GM21447 (cell line): Measurements from ENCODE around the gene FAM193B.
"Not testable (repeated sequence)": the region's sequence is repeated elsewhere in the genome, so short reads cannot be mapped to it uniquely, and the experiment has no call there.

Experiments used
- ATAC-seq: cut with Tn5 transposase; IDR thresholded peaks from one replicate; pipeline ENCODE4 v1.9.1; 2021; ENCODE audit not compliant: unreplicated experiment

FAM193B gene

GRCh38 chr5:177538876-177539275 lies 15.5 kb downstream of the FAM193B start:
- no peak for ATAC-seq

GRCh38 chr5:177537389-177538361 lies 16.7 kb downstream of the FAM193B start:
- ATAC-seq, result no peak

- no peak for ATAC-seq
These were observed 18.0 kb downstream of the FAM193B start for GRCh38 chr5:177536386-177536785.

- no peak for ATAC-seq
These were observed 19.2 kb downstream of the FAM193B start for GRCh38 chr5:177535125-177535524.

GRCh38 chr5:177534433-177534832 lies 19.9 kb downstream of the FAM193B start:
- ATAC-seq, result not testable (repeated sequence)

- ATAC-seq, result no peak
These were observed 23.0 kb downstream of the FAM193B start for GRCh38 chr5:177531209-177531940.

GRCh38 chr5:177530638-177531037 lies 23.7 kb downstream of the FAM193B start:
- ATAC-seq, result no peak

- no peak for ATAC-seq
These were observed 24.8 kb downstream of the FAM193B start for GRCh38 chr5:177529247-177530203.

GRCh38 chr5:177528631-177529030 lies 25.7 kb downstream of the FAM193B start:
- no peak for ATAC-seq

- no peak for ATAC-seq
These were observed 26.8 kb downstream of the FAM193B start for GRCh38 chr5:177527595-177527994.

- no peak for ATAC-seq
These were observed 27.6 kb downstream of the FAM193B start for GRCh38 chr5:177526791-177527190.

- no peak for ATAC-seq
These were observed 28.2 kb downstream of the FAM193B start for GRCh38 chr5:177526191-177526590.

- no peak for ATAC-seq
These were observed 29.3 kb downstream of the FAM193B start for GRCh38 chr5:177524941-177525655.

GRCh38 chr5:177524539-177524900 lies 29.8 kb downstream of the FAM193B start:
- no peak for ATAC-seq

GRCh38 chr5:177523711-177524538 lies 30.4 kb downstream of the FAM193B start:
- ATAC-seq, result no peak

GRCh38 chr5:177520916-177521513 lies 33.3 kb downstream of the FAM193B start:
- no peak for ATAC-seq

GRCh38 chr5:177520271-177520670 lies 34.1 kb downstream of the FAM193B start:
- ATAC-seq, result no peak

GRCh38 chr5:177519463-177520235 lies 34.7 kb downstream of the FAM193B start:
- no peak for ATAC-seq
